GM18517 (cell line): Measurements from ENCODE around the gene LINGO3.

ENCODE experiments used
- ATAC-seq: cut with Tn5 transposase; IDR thresholded peaks from one replicate; pipeline ENCODE4 v1.9.1; 2021; ENCODE audit warnings: mild to moderate bottlenecking, moderate library complexity; ENCODE audit not compliant: unreplicated experiment

LINGO3 gene

DNA sequence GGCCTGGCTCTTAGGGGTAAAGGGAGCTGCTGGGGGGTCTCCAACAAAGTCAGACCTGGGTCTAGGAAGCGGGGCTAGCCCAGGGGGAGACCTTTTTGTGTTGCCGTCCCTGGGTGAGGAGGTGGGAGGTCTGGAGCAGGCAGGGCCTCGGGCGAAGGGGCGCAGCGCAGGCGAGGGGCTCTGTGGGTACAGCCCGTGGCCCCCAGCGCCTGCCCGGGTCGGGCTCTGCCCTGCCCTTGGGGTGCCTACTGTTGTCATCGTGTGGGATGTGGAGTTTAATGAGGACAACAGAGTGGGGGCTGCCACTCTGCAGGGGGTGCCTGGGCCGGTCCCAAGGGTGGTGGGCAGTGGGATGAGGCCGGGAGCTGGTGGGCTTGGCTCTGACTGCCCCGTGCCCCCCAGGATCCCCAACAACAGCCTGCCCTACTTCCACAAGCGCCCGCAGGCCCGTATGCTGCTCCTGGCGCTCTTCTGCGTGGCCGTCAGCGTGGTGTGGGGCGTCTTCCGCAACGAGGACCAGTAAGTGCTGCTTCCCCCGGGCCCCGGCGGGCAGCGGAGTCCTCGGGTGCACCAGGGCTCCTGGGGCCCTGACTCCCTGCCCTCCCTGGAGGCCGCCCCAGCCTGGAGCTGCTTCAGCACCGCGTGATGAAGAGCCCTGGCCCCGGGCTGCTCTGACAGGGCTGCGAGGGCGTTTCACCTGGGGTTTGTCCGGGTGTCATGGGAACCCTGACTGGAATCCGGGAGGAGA, 32.7 kb upstream of the LINGO3 start:
- no peak for ATAC-seq

DNA sequence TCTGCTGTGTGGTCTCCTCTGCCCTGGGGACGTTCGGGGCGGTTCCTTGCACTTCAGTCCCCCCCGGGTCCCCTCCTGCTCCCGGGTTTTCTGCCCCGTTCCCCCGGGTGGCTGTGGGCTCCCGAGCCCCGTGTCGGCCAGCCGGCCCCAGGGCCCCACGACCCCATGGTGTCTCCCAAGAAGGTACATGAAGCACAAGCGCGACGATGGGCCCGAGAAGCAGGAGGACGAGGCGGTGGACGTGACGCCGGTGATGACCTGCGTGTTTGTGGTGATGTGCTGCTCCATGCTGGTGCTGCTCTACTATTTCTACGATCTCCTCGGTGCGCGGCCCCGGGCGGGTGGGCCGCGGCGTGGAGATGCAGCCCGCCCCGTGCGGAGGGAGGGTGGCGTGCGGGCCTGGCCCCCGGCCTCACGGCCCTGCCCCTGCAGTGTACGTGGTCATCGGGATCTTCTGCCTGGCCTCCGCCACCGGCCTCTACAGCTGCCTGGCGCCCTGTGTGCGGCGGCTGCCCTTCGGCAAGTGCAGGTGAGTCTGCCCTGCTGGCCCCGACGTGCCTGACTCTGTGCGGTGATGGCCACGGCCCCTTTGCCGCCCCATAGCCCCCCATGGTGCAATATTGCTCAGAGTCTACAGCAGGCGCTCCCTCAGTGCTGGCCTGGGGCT, 31.8 kb upstream of the LINGO3 start:
- no peak for ATAC-seq

DNA sequence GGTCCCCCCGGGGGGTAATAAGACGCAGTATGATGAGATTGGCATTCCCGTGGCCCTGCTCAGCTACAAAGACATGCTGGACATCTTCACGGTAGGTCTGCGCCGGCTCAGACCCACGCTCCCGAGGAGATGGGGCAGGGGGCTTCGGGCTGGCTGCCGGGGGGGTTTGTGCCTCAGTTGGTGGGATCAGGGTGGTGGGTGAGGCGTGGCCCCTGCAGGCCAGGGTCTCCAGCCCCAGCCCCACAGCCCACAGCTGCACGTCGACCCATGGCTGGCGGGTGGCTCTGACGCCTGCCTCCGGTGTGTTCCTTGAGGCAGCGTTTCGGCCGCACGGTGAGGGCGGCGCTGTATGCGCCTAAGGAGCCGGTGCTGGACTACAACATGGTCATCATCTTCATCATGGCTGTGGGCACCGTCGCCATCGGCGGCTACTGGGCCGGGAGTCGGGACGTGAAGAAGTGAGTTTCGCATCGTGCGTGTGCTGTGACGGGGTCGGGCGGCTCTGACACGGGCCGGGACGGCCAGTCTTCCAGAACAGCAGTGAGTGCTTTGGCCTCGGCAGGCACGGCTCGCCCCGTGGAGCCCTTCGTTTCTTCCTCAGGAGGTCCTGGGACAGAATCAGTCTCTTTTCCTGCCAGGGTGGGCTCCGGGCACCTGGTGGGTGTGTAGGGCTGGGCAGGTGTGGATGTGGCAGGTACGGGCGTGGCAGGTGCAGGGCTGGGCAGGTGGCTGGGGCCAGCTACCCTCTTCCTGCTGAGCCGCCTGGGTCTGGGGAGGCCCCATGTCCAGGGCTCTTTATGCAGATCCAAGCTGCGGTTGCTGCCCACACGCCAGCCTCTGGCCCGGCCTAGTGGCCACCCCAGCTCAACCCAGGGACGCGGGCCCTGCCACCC, 31.0 kb upstream of the LINGO3 start:
- no peak for ATAC-seq

DNA sequence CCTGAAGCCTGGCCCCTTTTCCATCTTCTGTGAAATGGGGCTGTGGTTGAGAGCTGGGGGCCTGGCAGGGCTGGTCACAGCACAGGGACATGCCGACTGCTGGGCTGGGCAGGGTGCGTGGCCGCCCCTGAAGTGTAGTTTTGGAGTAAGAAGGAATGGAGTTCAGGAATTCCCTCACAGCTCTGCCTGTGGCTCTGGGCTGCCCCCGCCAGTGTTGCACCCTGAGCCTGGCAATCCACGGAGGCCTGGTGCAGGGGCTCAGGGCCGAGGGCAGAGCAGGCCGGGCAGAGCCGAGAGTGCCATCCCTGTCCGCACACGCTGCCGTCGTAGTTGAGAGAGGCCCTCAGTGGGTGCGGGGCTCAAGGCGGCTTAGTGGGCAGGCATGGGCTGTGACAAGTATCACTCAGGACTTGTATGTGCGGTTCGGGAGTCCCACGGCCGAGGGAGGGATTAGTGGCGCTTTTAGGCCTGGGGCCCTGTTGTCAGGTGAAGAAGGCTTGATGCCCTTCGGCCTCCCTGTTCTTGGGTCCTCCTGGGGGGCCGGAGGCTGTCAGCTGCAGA, 30.2 kb upstream of the LINGO3 start:
- no peak for ATAC-seq

DNA sequence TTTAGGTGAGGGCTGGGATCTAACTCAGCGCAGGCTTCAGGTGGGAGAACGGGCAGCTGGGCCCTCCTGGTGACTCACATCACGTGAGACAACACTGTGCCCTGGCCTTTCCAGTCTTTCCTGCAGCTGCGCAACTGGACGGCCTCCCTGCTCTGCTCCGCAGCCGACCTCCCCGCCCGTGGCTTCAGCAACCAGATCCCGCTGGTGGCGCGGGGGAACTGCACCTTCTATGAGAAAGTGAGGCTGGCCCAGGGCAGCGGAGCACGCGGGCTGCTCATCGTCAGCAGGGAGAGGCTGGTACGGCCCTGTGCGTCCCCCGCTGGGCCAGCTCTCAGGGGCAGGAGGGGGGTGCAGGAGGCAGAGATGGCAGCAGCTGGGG, 29.4 kb upstream of the LINGO3 start:
- no peak for ATAC-seq

DNA sequence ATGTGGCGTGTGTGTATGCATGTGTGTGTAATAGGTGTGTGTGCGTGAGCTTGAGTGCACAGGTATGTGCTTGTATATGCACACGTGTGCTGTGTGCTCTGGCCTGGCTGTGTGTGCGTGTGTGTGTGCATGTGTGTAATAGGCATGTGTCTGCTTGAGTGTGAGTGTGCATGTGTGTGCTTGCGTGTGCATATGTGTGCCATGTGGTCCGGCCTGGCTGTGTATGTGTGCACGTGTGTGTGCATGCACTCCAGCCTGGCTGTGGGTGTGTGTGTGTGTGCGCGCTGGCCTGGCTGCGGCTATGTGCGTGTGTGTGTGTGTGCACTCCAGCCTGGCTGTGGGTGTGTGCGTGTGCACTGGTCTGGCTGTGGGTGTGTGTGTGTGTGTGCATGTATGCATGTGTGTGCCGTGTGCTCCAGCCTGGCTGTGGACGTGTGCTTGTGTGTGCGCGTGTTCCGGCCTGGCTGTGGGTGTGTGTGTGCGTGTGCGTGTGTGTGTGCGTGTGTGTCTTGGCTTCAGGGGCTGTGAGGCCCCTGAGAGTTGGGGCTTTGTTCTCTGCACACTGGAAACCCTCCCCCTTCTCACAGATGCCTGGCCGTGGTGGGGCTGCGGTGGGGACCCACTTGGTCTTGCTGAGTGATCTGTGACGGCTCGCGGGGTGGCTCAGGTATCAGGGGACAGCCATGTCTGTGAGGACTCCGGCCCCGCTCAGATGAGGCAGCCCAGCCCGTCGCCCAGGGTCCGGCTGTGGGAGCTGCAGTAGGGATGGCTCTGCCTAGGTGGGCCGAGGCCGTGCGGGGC, 28.8 kb upstream of the LINGO3 start:
- no peak for ATAC-seq

DNA sequence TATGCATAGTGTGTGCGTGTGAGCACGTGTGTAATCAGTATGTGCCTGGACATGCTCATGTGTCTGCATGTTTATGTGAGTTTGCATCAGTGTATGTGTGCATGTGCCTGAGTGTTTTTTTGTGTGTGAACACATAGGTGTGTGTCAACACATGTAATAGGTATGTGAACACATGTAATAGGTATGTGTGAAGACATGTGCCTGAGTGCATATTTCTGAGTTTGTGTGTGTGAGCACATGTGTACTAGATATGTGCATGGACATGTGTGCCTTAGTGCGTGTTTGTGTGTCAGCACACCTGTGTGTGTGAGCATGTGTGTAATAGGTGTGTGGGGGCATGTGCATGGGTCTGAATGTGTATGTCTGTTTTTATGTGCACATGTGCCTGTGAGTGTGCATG, 27.9 kb upstream of the LINGO3 start:
- ATAC-seq, result no peak

DNA sequence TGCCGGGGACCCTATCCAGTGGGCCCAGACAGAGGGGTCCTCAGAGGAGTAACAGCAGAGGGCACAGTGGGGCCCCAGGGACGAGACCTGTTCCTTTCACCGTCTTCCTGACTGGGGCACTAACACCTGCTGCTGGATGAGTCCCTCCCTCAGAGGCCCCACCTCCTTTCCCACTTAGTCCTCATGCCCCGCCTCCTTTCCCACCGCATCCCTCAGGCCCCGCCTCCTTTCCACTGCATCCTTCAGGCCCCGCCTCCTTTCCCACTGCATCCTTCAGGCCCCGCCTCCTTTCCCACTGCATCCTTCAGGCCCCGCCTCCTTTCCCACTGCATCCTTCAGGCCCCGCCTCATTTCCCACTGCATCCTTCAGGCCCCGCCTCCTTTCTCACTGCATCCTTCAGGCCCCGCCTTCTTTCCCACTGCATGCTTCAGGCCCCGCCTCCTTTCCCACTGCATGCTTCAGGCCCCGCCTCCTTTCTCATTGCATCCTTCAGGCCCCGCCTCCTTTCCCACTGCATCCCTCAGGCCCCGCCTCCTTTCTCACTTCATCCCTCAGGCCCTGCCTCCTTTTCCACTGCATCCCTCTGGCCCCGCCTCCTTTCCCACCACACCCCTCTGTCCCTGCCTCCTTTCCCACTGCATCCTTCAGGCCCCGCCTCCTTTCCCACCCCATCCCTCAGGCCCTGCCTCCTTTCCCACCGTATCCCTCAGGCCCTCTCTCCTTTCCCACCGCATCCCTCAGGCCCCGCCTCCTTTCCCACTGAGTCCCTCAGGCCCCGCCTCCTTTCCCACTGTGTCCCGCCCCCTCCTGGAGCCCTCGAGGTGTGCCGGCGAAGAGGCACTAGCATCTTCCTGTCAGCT, 27.3 kb upstream of the LINGO3 start:
- ATAC-seq, result no peak

DNA sequence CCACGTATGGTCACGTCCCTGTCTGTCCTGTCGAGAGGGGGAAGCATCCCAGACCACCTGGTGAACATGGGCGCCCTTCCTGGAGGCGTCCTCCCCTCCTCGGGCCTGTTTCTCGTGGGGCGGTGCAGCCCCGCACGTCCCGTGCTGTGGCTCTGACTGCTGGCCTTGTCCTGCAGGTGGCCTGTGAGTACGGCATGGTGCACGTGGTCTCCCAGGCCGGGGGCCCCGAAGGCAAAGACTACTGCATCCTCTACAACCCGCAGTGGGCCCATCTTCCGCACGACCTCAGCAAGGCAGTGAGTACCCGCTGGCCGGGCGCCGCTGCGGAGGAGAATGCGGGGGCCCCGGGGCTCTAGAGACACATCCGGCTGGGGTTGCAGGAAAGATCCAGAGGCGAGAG, 26.5 kb upstream of the LINGO3 start:
- ATAC-seq, result no peak

DNA sequence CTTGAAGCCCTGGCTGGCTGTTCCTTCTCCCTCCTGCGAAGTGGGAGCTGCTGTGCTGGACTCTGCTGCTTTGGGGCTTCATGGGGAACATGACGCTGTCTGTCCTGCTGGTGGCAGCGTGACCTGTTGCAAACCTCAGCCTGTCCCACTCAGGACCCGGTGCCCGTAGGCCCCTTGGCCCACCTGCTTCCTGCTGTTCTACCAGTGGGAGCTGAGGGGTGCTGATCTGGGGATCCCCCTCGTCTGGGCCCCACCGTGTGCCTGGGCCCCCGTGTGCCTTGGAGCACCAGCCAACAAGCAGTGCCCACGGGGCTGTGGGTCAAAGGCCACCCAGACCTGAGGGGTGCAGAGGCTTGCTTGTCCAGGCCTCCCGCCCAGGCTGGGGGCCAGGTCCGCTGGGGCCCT, 25.9 kb upstream of the LINGO3 start:
- ATAC-seq, result no peak

DNA sequence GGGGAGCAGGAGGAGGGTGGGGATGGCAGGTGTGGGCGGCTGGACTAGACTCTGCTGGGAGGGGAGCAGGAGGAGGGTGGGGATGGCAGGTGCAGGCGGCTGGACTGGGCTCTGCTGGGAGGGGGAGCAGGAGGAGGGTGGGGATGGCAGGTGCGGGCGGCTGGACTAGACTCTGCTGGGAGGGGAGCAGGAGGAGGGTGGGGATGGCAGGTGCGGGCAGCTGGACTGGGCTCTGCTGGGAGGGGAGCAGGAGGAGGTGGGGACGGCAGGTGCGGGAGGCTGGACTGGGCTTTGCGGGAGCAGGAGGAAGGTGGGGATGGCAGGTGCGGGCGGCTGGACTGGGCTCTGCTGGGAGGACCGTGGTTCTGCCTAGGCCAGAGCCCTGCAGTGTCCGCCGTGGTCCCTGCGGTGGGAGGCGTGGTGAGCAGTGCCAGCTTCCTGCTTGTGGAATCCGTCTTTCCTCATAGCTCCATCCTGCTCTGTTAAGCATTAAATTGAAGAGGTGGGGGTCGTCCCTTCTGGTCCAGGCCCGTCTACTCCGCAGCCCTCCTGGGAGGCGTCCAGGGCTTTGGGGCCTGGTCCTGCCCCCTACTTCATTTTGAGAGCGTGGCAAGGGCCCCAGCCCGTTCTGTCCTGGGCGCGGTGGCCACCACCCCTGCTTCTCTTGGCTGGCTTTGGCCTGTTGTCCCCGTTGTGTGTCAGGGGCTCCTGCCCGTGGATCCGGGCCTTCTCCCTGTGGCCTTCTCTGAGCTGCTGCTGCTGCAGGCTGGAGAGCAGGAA, 25.3 kb upstream of the LINGO3 start:
- ATAC-seq, result no peak

DNA sequence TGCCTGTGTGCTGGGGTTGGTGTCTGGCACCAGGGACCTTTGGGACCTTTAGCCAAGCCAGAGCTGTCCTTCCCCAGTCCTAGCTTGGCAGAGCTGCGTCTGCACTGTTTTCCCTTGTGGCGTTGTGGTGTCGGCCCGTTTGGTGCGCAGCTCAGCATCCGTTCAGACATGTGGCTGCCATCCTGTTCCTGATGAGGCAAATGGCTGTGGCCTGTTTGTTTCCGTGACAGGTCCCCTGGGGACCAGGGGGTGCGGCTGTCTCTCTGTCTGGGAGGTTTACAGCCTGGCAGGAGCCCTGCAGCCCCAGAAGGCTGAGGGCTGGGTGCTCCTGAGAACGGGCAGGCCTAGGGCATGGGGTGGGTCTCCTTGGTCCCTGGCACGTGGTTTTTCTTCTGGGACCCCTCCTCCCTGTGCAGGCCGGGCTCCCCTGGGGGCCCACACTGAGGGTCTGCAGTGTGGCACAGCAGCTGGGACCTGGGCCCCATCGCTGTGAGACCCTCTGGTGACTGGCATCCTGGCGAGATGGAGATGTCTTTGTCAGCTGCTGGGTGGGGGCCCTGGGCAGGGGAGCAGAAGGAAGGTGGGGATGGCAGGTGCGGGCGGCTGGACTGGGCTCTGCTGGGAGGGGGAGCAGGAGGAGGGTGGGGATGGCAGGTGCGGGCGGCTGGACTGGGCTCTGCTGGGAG, 24.5 kb upstream of the LINGO3 start:
- ATAC-seq, result no peak

DNA sequence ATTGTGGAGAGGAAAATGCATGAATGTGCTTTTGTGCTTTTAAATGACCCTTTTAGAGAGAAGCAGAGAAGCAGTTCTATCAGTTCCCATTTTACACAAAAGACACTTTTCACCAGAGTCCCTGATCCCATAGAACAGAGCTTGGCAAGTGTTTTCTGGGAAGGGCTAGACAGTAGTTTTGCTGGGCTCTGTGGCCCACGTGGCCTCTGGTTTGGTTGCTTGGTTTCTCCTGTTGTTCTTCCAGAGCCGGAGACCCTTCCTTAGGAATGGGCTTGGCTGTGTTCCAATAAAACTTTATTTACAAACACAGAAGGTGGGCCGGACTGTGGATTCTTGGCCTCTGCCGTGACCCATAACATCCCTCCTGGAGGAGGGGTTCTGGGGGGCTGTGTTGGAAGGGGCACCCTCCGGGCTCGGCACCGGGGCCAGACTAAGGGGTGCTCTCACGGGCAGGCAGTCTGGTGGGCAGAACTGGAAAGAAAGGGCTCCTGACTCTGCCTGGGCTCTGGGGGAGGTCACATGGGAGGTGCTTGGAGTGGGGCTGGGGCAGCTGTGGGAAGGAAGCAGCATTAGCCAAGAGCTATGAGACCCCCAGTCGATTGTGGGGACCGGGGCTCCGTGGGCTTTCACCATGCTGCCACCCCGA, 23.8 kb upstream of the LINGO3 start:
- ATAC-seq, result no peak

DNA sequence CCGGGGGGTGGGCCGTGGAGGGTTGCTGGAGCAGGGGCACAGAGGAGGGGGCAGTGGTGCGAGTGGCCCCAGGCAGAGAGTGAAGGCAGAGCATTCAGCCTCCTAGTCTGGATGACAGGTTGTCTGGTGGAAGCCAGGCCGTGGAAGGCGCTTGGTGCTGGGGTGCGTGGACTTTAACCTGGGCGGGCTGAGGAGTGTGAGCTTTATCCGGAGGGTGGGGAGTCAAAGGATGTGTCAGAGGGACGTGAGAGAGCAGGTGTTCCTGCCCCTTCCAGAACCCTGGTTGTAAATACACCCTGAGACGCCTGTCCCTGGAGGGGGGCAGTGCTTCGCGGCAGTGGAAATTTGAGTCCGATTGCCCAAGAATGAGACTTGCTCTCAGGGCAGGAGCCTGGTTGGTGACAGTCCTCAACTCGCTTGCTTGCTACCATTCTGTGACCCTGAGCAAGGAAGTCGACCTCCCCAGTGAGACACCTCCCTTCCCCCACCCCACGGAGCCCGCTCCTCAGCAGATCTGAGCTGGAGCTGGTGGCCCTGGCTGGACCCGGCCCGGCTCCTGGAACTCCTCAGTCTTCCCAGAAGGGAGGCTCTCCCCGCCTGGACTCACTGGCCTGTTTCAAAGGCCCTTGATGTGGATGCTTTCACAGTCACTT, 22.8 kb upstream of the LINGO3 start:
- no peak for ATAC-seq

DNA sequence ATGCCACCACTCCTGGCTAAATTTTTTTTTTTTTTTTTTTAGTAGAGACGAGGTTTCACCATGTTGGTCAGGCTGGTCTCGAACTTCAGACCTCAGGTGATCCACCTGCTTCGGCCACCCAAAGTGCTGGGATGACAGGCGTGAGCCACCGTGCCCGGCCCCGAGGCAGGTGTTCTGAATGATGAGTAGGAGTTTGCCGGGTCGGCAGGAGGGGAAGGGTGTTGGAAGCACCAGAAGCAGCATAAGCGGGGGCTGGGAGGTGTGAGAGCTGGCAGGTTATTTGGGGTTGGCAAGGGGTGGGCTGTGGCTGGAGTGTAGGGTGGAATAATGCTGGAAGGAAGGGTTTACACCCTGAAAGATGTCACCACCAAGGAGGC, 22.3 kb upstream of the LINGO3 start:
- no peak for ATAC-seq

DNA sequence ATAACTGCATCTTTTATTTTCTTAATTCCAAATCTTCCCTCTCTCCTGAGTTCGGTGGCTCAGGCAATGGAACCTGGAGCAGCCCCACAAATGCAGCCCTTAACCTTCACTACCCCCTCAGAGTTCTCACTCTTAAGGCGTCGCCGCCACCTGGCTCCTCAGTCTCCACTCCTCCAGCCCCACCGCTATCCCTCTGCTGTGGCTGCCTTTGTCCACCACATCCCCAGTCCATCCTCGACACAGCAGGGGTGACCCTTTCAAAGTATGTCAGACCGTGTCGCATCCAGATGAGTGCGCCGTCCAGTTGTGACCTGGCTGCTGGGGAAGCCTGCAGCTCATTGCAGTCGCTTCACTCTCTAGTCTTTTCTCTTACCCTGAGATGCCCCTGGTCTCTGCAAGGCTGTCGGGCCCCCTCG, 21.6 kb upstream of the LINGO3 start:
- no peak for ATAC-seq

DNA sequence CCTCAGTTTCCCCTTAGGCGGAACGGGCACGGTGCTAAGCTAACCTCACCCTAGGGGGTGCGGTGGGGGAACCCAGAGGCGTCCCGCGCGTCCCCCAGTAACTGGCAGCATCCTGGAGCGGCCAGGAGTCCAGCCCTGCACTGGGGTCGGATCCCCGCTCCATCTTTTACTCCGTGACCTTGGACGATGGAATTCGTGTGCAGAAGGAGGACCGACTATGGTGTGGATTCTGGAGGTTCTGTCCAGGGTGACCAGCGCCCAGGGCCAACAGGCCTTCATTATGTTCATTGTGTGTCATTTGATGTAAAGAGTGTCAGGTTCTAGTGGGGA, 21.2 kb upstream of the LINGO3 start:
- ATAC-seq, result no peak
